Measurements from ENCODE around the gene AVEN.
"Not testable (repeated sequence)": the region's sequence is repeated elsewhere in the genome, so short reads cannot be mapped to it uniquely, and the experiment has no call there.

DNA sequence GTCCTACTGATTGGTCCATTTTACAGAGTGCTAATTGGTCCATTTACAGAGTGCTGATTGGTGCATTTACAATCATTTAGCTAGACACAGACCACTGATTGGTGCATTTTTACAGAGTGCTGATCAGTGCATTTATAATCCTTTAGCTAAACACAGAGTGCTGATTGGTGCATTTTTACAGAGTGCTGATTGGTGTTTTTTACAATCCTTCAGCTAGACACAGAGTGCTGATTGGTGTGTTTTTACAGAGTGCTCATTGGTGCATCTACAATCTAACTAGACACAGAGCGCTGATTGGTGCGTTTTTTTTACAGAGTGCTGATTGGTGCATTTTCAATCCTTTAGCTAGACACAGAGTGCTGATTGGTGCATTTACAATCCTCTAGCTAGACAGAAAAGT lies 20.3 kb downstream of the AVEN start:
- not testable (repeated sequence) for TF ChIP-seq MAZ (IDR thresholded peaks at IDR 0.05; ENCODE audit: borderline replicate concordance, low read depth, low read length); RCOR1 (IDR thresholded peaks at IDR 0.05; ENCODE audit: insufficient replicate concordance, low read length); RAD21 (IDR thresholded peaks at IDR 0.05; ENCODE audit: low read length); POLR2A (IDR thresholded peaks at IDR 0.05; ENCODE audit: low read depth, low read length); CEBPB (IDR thresholded peaks at IDR 0.05; ENCODE audit: low read depth, low read length); SMC3 (IDR thresholded peaks at IDR 0.05; ENCODE audit: low read depth, low read length); BHLHE40 (IDR thresholded peaks at IDR 0.05; ENCODE audit: low read depth, low read length); MAFK (IDR thresholded peaks at IDR 0.05; ENCODE audit: low read depth, low read length); MXI1 (IDR thresholded peaks at IDR 0.05; ENCODE audit: borderline replicate concordance, low read depth, low read length); RFX5 (IDR thresholded peaks at IDR 0.05; ENCODE audit: low read depth, low read length); CHD1 (IDR thresholded peaks at IDR 0.05; ENCODE audit: low read depth, low read length)
- TF ChIP-seq, protein P1, sequence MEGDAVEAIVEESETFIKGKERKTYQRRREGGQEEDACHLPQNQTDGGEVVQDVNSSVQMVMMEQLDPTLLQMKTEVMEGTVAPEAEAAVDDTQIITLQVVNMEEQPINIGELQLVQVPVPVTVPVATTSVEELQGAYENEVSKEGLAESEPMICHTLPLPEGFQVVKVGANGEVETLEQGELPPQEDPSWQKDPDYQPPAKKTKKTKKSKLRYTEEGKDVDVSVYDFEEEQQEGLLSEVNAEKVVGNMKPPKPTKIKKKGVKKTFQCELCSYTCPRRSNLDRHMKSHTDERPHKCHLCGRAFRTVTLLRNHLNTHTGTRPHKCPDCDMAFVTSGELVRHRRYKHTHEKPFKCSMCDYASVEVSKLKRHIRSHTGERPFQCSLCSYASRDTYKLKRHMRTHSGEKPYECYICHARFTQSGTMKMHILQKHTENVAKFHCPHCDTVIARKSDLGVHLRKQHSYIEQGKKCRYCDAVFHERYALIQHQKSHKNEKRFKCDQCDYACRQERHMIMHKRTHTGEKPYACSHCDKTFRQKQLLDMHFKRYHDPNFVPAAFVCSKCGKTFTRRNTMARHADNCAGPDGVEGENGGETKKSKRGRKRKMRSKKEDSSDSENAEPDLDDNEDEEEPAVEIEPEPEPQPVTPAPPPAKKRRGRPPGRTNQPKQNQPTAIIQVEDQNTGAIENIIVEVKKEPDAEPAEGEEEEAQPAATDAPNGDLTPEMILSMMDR (conservative IDR thresholded peaks at IDR 0.05; ENCODE audit: low read depth, low read length) = not testable (repeated sequence)
- TF ChIP-seq, protein P2, sequence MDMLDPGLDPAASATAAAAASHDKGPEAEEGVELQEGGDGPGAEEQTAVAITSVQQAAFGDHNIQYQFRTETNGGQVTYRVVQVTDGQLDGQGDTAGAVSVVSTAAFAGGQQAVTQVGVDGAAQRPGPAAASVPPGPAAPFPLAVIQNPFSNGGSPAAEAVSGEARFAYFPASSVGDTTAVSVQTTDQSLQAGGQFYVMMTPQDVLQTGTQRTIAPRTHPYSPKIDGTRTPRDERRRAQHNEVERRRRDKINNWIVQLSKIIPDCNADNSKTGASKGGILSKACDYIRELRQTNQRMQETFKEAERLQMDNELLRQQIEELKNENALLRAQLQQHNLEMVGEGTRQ (IDR thresholded peaks at IDR 0.05; ENCODE audit: low read depth, low read length) = not testable (repeated sequence)
- TF ChIP-seq, protein P3, sequence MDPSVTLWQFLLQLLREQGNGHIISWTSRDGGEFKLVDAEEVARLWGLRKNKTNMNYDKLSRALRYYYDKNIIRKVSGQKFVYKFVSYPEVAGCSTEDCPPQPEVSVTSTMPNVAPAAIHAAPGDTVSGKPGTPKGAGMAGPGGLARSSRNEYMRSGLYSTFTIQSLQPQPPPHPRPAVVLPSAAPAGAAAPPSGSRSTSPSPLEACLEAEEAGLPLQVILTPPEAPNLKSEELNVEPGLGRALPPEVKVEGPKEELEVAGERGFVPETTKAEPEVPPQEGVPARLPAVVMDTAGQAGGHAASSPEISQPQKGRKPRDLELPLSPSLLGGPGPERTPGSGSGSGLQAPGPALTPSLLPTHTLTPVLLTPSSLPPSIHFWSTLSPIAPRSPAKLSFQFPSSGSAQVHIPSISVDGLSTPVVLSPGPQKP (IDR thresholded peaks at IDR 0.05; ENCODE audit: borderline replicate concordance, low read depth, low read length) = not testable (repeated sequence)

All from IMR-90 (cell line).